AG08395 (cell line): ENCODE measurements around the gene ERCC3.
A peak's percentile ranks its signal among the peaks of the same experiment; 100 is the strongest.
"Not testable (repeated sequence)": the region's sequence is repeated elsewhere in the genome, so short reads cannot be mapped to it uniquely, and the experiment has no call there.

Experiments used
- DNase-seq: peaks from one replicate; pipeline ENCODE4 v3.0.0; 2012; ENCODE audit warnings: mixed read lengths, low spot score

Gene ERCC3

GRCh38 chr2:127278959-127279358 lies 15.0 kb downstream of the ERCC3 start:
- DNase-seq = no peak

- DNase-seq = no peak
Measured at GRCh38 chr2:127277028-127277427, 16.9 kb downstream of the ERCC3 start.

- DNase-seq = no peak
Measured at GRCh38 chr2:127275789-127276188, 18.2 kb downstream of the ERCC3 start.

DNA sequence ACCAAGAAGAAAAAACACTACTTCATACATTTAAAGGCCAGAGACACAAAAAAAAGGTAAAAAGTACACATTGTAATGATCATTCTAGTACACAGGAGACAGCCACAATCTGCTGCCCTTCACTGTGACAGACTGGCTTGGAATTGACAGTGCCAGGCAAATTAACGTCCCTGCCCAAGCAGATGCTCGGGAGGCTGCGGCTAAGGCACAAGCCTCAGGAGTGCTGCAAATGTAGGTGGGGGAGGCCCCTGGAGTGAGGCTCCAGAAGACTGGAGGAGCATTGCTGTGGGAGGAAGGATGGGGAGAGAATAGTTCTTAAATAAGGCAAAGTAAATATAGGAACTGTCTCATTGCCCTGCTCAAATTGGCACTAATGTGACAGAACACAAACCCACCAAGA lies 18.6 kb downstream of the ERCC3 start:
- no peak for DNase-seq

GRCh38 chr2:127270663-127271062 lies 23.3 kb downstream of the ERCC3 start:
- no peak for DNase-seq

DNA sequence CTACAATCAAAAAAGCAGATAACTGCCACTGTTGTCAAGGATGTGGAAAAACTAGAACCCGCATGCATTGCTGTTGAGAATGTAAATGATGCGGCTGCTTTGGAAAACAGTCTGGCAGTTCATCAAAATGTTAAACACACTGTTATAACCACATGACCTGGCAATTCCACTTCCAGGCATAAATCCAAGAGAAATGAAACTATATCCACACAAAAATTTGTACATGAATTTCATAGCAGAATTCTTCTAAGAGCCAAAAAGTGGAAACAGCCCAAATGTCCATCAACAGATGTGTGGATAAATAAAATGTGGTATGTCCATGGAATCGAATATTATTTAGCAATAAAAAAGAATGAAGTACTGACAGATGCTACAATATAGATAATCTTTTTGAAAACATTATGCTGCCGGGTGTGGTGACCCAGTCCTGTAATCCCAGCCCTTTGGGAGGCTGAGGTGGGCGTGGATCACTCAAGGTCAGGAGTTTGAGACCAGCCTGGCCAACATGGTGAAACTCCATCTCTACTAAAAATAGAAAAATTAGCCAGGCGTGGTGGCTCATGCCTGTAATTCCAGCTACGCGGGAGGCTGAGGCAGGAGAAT lies 32.0 kb downstream of the ERCC3 start:
- DNase-seq = no peak

GRCh38 chr2:127259355-127259754 lies 34.6 kb downstream of the ERCC3 start:
- DNase-seq = no peak

- DNase-seq = no peak
Measured at GRCh38 chr2:127256866-127257265, 37.1 kb downstream of the ERCC3 start.

GRCh38 chr2:127256381-127256780 lies 37.6 kb downstream of the ERCC3 start:
- no peak for DNase-seq

DNA sequence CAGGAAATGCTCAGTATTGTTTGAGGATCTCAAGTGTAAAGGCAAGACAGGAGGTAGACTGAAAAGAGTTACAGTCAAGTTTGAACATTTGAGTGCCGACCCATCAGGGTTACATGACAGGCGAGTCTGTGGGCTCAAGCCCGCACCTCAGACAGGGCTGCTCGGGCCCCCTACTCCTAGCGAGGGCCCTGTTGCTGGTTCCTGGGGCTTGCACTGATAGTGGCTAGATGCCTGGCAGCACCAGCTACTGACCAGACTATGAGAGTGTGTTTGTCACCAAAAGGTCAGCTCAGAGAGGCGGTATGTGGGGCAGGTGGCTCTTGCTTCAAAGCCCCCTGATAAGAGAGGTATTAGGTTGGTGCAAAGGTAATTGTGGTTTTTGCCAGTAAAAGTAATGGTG lies 38.2 kb downstream of the ERCC3 start:
- DNase-seq = no peak

GRCh38 chr2:127255146-127255545 lies 38.8 kb downstream of the ERCC3 start:
- no peak for DNase-seq

DNA sequence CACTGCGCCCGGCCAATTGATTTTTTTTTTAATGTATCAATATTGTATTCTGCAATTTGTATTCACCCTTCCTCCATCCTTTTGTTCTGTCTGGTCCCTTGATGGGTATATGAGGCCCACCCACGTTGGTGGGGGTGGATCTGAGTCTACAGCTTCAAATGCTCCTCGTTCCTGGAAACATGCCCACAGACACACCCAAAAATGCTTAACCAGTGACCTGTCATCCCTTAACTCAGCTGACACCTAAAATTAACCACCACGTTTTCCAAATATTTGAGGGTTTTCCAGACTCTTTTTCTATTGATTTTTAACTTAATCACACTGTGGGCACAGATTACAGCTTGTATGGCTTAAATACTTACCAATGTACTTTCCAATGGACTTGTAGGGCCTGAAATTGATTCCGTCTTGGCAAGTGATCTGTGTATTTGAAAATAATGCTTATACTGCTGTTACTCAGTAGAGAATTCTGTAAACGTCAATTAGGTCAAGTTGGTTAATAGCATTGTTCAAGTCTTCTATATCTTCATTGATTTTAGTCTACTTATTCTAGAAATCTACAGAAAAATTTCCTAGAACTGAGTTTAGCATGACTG lies 39.5 kb downstream of the ERCC3 start:
- DNase-seq = peak; percentile 33

GRCh38 chr2:127241184-127241583 lies 52.8 kb downstream of the ERCC3 start:
- not testable (repeated sequence) for DNase-seq

DNA sequence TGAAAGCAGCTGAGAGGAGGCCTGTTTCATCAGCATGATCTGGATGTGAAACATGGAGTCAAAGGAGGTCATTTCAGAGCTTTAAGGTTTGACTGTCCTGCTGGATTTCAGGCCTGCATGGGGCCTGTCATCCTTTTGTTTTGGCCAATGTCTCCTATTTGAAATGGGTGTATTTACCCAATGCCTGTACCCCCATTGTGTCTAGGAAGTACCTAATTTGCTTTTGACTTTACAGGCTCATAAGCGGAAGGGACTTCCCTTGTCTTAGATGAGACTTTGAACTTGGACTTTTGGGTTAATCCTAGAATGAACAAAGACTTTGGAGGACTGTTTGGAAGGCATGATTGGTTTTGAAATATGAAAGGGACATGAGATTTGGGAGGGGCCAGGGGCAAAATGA lies 54.5 kb downstream of the ERCC3 start:
- no peak for DNase-seq

- not testable (repeated sequence) for DNase-seq
Measured at GRCh38 chr2:127237768-127238167, 56.2 kb downstream of the ERCC3 start.

GRCh38 chr2:127235082-127235702 lies 58.8 kb downstream of the ERCC3 start:
- DNase-seq = no peak

GRCh38 chr2:127233710-127234109 lies 60.2 kb downstream of the ERCC3 start:
- DNase-seq = no peak

GRCh38 chr2:127231130-127231865 lies 62.6 kb downstream of the ERCC3 start:
- DNase-seq = no peak

- DNase-seq = no peak
Measured at GRCh38 chr2:127229555-127229954, 64.4 kb downstream of the ERCC3 start.

- DNase-seq = no peak
Measured at GRCh38 chr2:127228102-127228501, 65.8 kb downstream of the ERCC3 start.

DNA sequence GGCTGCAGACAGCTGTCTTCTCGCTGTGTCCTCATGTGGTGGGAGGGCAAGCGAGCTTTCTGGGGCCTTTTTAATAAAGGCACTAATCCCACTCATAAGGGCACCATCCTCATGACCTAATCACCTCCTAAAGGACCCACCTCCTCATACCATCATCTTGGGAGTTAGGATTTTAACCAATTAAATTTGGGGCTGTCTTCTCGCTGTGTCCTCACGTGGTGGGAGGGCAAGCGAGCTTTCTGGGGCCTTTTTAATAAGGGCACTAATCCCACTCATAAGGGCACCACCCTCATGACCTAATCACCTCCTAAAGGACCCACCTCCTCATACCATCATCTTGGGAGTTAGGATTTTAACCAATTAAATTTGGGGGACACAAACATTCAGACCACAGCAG lies 66.7 kb downstream of the ERCC3 start:
- not testable (repeated sequence) for DNase-seq

DNA sequence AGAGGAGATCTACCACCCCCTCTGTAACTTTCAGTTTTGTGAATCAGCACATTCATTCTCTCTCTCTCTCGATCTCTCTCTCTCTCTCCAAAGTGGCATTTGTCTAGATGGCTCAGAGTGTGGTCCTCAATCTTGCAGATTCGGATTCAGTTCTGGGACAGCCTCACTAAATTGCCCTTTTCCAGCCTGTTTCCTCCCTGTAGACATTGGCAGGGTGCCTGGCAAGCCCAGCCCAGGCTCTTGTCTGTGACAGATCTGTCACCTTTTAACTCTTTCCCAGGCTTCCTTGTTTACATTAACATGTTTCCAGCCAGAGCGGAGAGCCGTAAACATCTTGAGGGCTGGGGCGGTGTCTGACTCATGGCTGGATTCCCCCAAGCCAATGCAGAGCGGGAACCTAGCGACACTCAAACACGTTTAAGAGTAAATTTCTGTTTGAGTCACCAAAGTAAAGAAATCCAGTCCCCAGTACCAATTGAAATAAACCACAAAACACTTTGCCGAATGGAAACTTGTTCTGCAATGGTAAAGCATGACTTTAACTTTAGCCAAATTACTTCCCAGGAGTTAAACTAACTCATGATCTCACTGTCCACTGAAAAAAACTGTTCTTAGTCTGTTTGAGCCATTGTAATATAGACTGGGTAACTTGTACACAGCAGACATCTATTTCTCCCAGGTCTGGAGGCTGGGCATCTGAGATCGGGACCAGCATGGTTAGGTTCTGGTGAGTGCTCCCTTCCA lies 67.3 kb downstream of the ERCC3 start:
- peak; percentile 79 for DNase-seq
